ENCODE results near the gene DAB2IP. TPM values are rescaled to one million over a fixed set of nuclear protein-coding genes. Genes with fewer than 3 reads are reported as not detected.

The DAB2IP gene
- total and polyA plus RNA-seq, 2 donors from 2014 or later, result 33.8 to 105 TPM

DNA sequence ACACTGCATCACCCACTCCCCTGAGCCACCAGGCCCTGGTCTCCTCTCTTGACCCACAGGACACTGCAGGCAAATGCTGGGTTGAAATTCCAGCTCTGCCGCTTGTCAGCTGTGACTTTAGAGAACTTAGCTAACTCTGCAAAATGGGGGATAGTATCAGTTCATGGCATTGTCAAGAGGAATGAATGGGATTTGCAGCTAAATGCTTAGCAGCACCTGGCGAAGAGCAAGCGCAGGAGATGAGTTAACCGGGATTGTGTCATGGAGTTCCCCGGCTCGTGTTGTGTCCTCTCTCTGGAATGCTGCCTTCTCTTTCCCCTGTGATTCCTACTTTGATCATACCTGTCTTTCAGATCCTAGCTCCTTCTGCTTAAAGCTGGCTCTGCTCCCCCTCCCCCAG lies 67.1 kb downstream of the DAB2IP start:
- peaks cover 0 to 32% (median 23%) of the 10 kb centered on the region in 3 donors for H3K4me1 ChIP-seq (ENCODE audit: control insufficient read depth in 2 of 3, insufficient read depth in 2 of 3, low read depth in 1 of 3, low read length in 3 of 3)
- FAIRE-seq (no peak), DNase-seq (no peak)
- H3K9ac ChIP-seq (ENCODE audit: low read length in 3 of 3), result no peak overlapping the region
- H3K9me3 ChIP-seq (ENCODE audit: control insufficient read depth in 2 of 3, insufficient read depth in 1 of 3, low read length in 3 of 3), result no peaks in the 10 kb centered on the region
- H3K27ac ChIP-seq (ENCODE audit: low read depth in 2 of 2, low read length in 2 of 2), result no peak overlapping the region
- no peaks in the 10 kb centered on the region for H3K36me3 ChIP-seq (ENCODE audit: control insufficient read depth in 2 of 3, insufficient read depth in 3 of 3, low read length in 3 of 3)
- intact Hi-C loops (cut with DNase I), result no loop called here
- no peaks in the 10 kb centered on the region for H3K27me3 ChIP-seq (ENCODE audit: control insufficient read depth, insufficient read depth, low read length)
- TF ChIP-seq CTCF (IDR thresholded peaks at IDR 0.05; ENCODE audit: borderline replicate concordance, extremely low read depth, insufficient read depth), result no peak
- no peak overlapping the region for H3K4me3 ChIP-seq (ENCODE audit: low read length in 3 of 3)

DNA sequence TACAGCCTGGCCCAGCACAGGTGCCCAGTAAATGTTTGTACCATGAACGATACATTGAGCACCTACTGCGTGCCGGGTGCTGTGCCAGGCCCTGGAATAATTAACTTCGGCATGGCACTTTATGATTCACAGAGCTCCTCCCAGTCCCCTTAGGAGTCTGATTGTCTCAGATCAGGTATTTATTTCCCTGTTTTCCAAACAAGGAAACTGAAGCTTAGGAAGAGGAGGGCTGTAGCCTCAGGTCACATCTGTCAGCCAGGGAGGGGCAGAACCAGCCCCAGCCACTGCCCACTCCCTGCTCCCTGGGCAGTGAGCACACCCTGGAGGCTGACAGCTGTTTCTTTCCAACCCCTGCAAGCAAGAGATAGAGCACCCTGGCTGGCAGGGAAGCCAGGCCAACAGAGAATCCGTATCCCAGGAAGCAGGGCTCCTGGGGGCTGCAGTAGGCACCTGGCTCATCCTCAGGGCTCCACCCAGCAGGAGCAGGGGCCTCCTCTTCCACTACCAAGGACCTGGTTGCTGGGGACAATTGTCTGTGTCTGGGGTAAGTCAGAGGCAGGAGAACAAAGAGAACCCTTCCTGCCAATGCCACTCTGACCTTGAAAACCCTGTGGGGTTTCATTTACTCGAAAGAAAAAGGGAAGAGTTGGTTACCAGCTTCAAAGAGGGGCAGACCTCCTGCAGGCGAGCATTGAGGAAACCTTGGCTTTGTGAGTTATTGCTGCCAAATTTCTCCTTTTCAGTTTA lies 69.0 kb downstream of the DAB2IP start:
- intact Hi-C loops (cut with DNase I), result no loop called here

GRCh38 chr9:121721058-121721350 lies 69.6 kb downstream of the DAB2IP start:
- H3K4me3 ChIP-seq (ENCODE audit: low read length in 3 of 3), result no peak overlapping the region
- peak overlapping the region; percentile 60 to 65 for H3K27ac ChIP-seq (ENCODE audit: low read depth in 2 of 2, low read length in 2 of 2)
- H3K4me1 ChIP-seq (ENCODE audit: control insufficient read depth in 2 of 3, insufficient read depth in 2 of 3, low read depth in 1 of 3, low read length in 3 of 3), result peaks cover 0 to 44% (median 24%) of the 10 kb centered on the region in 3 donors
- no peaks in the 10 kb centered on the region for H3K27me3 ChIP-seq (ENCODE audit: control insufficient read depth, insufficient read depth, low read length)
- DNase-seq (no peak), FAIRE-seq (no peak)
- TF ChIP-seq CTCF (IDR thresholded peaks at IDR 0.05; ENCODE audit: borderline replicate concordance, extremely low read depth, insufficient read depth), result no peak
- H3K9ac ChIP-seq (ENCODE audit: low read length in 3 of 3), result peak overlapping the region in 1 of 3 donors; percentile 53
- intact Hi-C loops (cut with DNase I), result no loop called here
- H3K9me3 ChIP-seq (ENCODE audit: control insufficient read depth in 2 of 3, insufficient read depth in 1 of 3, low read length in 3 of 3), result no peaks in the 10 kb centered on the region
- H3K36me3 ChIP-seq (ENCODE audit: control insufficient read depth in 2 of 3, insufficient read depth in 3 of 3, low read length in 3 of 3), result no peaks in the 10 kb centered on the region

More for the DNA sequence above, 69.0 kb downstream of the DAB2IP start:
- no peaks in the 10 kb centered on the region for H3K9me3 ChIP-seq (ENCODE audit: control insufficient read depth in 2 of 3, insufficient read depth in 1 of 3, low read length in 3 of 3)
- peak overlapping the region in 1 of 3 donors; percentile 53 for H3K9ac ChIP-seq (ENCODE audit: low read length in 3 of 3)
- peak in 1 of 5 donors; percentile 82 for DNase-seq
- no peak for FAIRE-seq
- H3K36me3 ChIP-seq (ENCODE audit: control insufficient read depth in 2 of 3, insufficient read depth in 3 of 3, low read length in 3 of 3), result no peaks in the 10 kb centered on the region
- peaks cover 0 to 41% (median 24%) of the 10 kb centered on the region in 3 donors for H3K4me1 ChIP-seq (ENCODE audit: control insufficient read depth in 2 of 3, insufficient read depth in 2 of 3, low read depth in 1 of 3, low read length in 3 of 3)
- no peaks in the 10 kb centered on the region for H3K27me3 ChIP-seq (ENCODE audit: control insufficient read depth, insufficient read depth, low read length)
- TF ChIP-seq CTCF (IDR thresholded peaks at IDR 0.05; ENCODE audit: borderline replicate concordance, extremely low read depth, insufficient read depth), result no peak
- H3K4me3 ChIP-seq (ENCODE audit: low read length in 3 of 3), result no peak overlapping the region
- H3K27ac ChIP-seq (ENCODE audit: low read depth in 2 of 2, low read length in 2 of 2), result peak overlapping the region; percentile 60 to 65

Measured in kidney (tissue), 14 donors.